Measurements from ENCODE around the gene ZBTB17.

DNA sequence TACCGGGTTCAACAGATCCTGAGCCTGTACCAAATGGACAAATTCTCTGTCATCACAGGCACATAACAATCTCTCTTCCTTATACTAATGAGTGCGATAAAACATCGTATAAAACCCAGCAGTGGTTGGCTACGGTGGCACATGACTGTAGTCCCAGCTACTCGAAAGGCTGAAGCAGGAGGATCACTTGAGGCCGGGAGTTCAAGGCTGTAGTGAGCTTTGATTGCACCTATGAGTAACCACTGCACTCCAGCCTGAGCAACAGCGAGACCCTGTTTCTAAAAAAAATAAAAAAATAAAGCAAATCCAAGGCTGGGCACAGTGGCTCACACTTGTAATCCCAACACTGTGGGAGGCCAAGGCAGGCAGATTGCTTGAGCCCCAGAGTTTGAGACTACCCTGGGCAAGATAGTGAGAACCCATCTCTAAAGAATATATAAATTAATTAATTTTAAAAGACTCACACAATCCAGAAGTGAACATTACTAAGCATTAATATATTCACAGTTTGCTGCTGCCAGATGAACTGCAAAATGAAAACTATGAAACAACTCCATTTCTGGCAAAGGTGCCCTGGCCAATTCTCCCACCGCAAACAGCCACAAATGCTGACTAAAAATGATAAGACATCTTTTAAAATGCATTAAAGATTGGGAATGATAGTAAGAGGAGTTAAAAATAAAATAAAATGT lies 13.1 kb downstream of the ZBTB17 start:
- TF ChIP-seq POLR2AphosphoS5 (IDR thresholded peaks at IDR 0.05; ENCODE audit: low read depth, low read length) (no peak), POLR2A (IDR thresholded peaks at IDR 0.05; ENCODE audit: low read depth, low read length) (no peak)
